NCI-H187 treated with DMSO at 0.1 percent for 48 hours (cell line): Measurements from ENCODE around the gene PPP1R1C.
"Not testable (repeated sequence)": the region's sequence is repeated elsewhere in the genome, so short reads cannot be mapped to it uniquely, and the experiment has no call there.

Experiments used
- DNase-seq: peaks from one replicate; lab custom pipeline; 2025; lab: John Stamatoyannopoulos, UW

Gene PPP1R1C

DNA sequence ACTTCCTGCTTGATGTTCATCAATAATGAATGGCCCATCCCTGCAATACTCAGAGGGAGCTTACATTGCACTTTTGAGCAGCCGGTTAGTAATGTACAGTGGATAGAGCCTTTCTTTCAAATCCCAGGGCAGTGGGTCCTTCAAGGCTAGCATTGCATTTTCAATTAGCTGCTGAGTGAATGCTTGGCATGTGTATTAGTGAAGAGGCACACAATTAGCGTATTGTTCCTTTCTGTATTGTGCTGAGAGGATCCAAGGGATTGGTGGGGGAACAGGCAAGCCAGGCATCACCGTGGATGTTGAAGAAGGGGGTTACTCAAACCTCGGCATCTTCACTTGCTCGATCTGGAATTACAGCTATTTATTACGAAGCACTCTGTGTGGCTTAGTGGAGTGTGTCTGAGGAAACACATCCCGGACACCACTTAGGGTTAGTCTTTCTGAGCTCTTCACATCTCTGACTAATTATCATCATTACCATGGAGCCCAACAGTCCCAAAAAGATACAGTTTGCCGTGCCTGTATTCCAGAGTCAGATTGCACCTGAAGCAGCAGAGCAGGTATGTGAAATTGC, at the start of gene PPP1R1C:
Gene PPP1R1C (plus strand): TSS at position 222 of the 574 bp plus-strand sequence. CDS start 258 bp downstream, at position 480.
- DNase-seq: no peak

- no peak for DNase-seq
These were observed 48.2 kb upstream of the PPP1R1C start for GRCh38 chr2:181937473-181937872.

- no peak for DNase-seq
These were observed 42.1 kb upstream of the PPP1R1C start for GRCh38 chr2:181943411-181944124.

DNA sequence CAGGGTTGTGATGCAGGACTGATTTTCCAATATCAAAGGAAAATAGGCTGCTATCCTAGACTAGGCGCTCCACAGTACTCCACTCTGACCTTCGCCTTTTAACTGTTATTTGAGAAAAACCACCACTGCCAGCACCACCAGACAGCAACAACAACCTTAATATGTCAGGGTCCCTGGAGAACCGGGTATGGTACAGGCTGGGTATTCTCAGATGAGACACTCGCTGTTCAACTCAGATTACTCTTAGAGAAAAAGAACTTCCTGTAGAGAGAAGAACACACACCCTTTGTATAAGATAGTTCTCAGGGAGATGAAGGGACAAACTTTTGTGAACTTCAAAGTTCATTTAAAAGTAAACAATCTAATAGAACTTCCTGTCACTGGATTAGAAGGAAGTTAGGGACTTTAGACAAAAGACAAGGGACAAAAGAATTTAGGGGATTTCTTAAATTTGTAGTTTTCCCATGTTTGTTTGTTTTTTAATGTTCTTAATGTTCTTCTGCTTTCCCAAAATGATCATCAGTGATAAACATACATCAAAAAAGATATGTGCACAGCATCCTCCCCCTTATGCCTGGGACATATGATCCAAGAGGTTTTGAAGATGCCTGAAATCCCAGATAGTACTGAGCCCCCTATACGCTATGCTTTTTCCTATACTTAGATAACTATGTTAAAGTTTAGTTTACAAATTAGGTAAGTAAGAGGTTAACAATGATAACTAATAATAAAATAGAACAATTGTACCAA, 41.3 kb upstream of the PPP1R1C start:
- no peak for DNase-seq

- DNase-seq: no peak
These were observed 40.8 kb upstream of the PPP1R1C start for GRCh38 chr2:181944914-181945291.

GRCh38 chr2:181946444-181947127, 39.1 kb upstream of the PPP1R1C start:
- DNase-seq: no peak

GRCh38 chr2:181947273-181947672, 38.4 kb upstream of the PPP1R1C start:
- DNase-seq: no peak

DNA sequence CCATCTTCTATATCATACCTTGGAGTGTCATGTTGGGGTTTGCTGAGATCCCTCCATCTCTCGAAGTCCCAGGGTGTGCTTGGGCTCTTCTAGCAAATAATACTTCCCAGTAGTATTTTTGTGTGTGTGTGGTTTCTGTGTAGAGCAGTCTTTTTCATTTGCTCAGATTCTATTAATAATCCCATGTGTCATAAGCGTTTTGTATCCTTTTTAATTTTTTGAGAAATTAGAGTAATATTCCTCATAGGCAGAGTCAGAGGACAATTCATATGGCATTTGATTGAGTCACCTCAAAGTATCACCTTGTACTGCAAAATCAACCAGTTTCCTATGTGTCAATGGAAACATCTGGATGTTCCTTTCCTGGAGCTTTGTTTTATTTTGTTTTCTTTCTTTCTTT, 37.4 kb upstream of the PPP1R1C start:
- DNase-seq: no peak

GRCh38 chr2:181949047-181949446, 36.6 kb upstream of the PPP1R1C start:
- no peak for DNase-seq

GRCh38 chr2:181952404-181953226, 33.0 kb upstream of the PPP1R1C start:
- DNase-seq: no peak

GRCh38 chr2:181953881-181954537, 31.6 kb upstream of the PPP1R1C start:
- no peak for DNase-seq

DNA sequence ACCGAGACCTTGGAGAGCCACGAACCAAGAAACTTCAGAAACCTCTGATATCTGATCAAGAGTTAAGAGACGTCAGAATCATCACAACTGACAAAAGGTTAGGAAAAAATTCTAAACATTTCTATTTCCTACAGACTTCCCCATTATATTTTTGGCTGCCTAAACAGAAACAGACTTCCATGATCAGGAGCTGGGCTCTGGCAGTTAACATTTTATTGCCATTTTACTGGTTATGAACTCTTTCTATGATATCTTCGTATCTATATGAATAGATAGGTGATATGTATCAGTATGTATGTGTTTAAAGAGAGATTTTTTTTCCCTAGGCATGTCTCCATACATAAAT, 31.1 kb upstream of the PPP1R1C start:
- DNase-seq: no peak

DNA sequence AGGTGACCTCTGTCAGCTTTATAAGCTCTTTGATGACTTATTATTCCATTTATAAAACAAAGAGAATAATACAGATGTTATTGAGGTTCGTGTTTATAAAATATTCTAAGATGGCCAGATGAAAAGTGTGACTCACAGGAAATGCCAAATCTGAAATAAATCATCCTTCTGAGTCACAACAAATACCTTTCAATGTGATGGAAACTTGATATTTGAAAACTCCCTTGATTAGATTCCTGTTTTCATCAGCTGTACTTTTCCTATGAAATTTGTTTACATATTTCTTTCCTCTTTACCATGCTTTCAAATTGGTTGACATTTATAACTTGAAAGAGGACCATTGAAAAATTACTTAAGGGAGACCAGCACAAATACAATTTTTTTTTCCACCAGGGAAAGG, 30.6 kb upstream of the PPP1R1C start:
- DNase-seq: no peak

DNA sequence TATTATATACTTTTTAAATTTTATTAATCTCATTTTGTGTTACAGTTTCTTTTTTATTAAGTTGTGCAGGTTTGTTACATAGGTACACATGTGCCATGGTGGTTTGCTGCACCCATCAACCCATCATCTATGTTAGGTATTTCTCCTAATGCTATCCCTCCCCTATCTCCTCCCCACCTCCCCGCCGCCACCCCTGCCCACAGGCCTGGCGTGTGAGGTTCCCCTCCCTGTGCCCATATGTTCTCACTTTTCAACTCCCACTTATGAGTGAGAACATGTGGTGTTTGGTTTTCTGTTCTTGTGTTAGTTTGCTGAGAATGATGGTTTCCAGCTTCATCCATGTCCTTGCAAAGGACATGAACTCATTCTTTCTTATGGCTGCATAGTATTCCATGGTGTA, 29.8 kb upstream of the PPP1R1C start:
- not testable (repeated sequence) for DNase-seq

DNA sequence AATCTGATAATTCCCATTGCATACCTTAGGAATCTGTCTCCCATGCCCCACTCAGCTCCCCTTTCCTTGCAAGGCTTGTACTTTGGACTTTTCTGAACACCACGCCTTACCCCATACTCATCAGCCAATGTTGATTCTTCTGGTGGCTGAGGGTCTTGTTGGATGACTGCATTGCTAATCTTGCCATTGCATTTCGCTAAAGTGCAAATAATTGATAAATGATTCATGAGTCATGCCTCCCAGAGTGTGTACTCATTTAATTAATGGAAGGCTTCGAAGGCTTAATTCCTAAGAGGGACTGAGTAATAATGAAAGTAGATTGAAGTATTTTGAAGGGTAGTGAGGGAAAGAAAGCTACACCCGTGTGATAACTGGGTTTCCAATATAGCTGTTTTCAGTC, 28.0 kb upstream of the PPP1R1C start:
- no peak for DNase-seq

GRCh38 chr2:181958726-181959125, 26.9 kb upstream of the PPP1R1C start:
- no peak for DNase-seq

- DNase-seq: no peak
These were observed 26.1 kb upstream of the PPP1R1C start for GRCh38 chr2:181959508-181959907.

DNA sequence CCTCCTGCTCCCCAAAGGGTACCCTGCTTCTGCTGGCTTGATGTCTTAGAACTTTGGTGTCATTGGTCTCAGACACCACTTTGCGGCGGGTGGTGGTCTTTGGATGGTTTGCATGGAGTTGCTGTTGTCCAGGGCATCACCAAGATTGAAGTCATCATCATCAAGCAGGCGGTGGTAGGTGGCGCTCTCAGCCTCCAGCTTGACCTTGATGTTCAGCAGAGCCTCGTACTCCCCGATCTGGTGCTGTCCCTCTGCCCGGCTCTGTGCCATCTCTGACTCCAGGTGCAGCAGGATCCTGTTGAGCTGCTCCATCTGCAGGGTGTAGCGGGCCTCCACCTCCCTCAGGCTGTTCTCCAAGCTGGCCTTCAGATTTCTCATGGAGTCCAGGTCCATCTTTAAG, 24.5 kb upstream of the PPP1R1C start:
- not testable (repeated sequence) for DNase-seq

DNA sequence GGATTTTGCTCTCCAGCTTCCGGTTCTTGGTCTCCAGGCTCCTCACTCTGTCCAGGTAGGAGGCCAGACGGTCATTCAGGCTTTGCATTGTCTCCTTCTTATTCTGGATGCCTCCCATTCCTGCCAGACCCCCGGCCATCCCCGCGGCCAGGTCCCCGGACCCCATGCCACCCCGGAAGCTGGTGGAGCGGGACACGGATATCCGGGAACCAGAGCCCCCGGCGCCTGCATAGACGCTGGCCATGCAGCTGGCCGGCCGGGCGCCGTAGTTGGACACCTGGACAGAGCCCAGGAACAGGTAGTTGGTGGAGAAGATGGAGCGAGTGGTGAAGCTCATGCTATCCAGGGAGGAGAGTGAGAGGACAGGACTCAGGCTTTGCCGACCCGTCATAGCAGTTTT, 23.5 kb upstream of the PPP1R1C start:
- no peak for DNase-seq

DNA sequence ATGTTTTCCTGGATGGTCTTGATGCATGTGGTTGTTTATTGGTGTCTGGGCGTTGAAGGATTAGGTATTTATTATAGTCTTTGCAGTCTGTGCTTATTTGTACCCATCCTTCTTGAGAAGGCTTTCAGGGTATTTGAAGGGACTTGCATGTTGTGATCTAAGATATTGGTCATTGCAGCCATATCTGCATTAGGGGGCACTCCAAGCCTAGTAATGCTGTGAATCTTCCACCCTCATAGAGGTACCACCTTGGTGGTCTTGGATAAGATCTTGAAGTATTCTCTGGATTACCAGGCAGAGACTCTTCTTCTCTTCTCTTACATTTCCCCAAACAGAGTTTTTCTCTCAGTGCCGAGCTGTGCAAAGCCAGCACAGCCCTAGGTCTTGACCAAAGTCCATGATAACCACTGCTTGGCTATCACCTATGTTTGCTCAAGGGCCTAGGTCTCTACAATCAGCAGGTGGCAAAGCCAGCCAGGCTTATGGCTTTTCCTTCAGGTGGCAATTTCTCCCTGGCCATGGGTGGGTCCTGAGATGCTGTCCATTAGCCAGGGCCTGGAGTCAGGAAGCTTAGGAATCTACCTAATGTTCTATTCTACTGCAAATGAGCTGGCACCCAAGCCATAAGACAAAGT, 15.4 kb upstream of the PPP1R1C start:
- no peak for DNase-seq

GRCh38 chr2:181971032-181971431, 14.6 kb upstream of the PPP1R1C start:
- no peak for DNase-seq
